Hindlimb muscle (tissue), 1 donor: ENCODE results near the gene CYP1A1. TPM values are rescaled to one million over a fixed set of nuclear protein-coding genes. Genes with fewer than 3 reads are reported as not detected.

Experiments
- DNase-seq: peaks from one replicate; pipeline ENCODE4 v3.0.0-alpha.2; 2013
- polyA plus RNA-seq: library from polyadenylated mRNA; unstranded; fragments of 120-200 nt; gene quantifications from one replicate; pipeline ENCODE4 v1.2.1, GENCODE V29; 2013; ENCODE audit not compliant: insufficient read length

Gene CYP1A1
- polyA plus RNA-seq, 1 donor, result not detected

- DNase-seq, result no peak
These were observed 33.0 kb downstream of the CYP1A1 start for GRCh38 chr15:74692327-74692726.

DNA sequence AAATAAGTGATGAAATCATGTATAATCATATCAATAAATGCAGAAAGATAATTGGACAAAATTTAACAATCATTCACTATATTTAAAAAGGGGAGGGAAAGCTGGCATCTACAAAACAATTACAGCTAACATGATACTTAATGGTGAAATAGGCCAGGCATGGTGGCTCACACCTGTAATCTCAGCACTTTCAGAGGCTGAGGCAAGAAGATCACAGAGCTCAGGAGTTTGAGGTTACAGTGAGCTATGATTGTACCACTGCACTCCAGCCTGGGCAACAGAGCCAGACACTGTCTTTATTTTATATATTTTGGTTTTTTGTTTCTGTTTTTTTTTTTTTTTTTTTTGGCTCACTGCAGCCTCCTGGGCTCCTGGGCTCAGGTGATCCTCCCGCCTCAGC lies 41.6 kb downstream of the CYP1A1 start:
- no peak for DNase-seq

- DNase-seq, result no peak
These were observed 42.4 kb downstream of the CYP1A1 start for GRCh38 chr15:74682954-74683353.

DNA sequence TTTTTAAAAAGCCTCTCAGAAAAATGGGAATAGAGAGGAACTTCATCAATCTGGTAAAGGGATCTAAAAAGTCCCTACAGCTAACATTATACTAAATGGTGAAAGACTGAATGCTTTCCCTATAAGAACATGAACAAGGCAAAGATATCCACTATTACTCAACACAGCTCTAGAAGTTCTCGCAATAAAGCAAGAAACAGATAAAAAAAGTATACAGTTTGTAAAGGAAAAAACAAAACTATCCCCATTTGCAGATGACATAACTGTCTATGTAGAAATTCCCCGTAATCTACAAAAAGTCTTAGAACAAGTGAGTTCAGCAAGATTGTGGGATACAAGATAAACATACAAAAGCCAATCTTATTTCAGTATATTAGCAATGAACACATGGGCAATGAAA lies 44.9 kb downstream of the CYP1A1 start:
- no peak for DNase-seq

DNA sequence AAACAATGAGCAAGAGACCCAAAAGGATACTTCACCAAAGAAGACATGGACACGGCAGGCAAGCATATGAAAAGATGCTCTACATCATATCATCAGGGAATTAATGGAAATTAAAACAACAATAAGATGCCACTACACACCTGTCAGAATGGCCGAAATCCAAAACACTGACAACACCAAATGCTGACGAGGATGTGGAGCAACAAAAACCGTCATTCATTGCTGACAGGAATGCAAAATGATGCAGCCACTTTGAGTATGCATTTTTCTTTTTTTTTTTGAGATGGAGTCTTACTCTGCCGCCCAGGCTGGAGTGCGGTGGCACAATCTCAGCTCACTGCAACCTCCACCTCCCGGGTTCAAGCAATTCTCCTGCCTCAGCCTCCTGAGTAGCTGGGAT lies 48.5 kb downstream of the CYP1A1 start:
- DNase-seq, result no peak

DNA sequence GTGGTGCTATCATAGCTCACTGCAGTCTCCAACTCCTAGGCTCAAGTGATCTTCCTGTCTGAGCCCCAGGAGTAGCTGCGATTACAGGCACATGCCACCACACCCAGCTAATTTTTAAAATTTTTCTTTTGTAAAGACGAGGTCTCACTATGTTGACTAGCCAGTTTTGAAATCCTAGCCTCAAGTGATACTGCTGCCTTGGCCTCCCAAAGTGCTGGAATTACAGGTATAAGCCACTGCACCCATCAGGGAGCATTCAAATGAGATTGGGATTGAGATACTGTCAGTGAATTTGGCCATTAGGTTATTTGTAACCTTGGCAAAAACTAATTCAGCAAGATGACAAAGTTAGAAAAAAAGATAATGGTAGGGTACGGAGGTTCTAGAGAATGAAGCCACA lies 51.2 kb downstream of the CYP1A1 start:
- no peak for DNase-seq

DNA sequence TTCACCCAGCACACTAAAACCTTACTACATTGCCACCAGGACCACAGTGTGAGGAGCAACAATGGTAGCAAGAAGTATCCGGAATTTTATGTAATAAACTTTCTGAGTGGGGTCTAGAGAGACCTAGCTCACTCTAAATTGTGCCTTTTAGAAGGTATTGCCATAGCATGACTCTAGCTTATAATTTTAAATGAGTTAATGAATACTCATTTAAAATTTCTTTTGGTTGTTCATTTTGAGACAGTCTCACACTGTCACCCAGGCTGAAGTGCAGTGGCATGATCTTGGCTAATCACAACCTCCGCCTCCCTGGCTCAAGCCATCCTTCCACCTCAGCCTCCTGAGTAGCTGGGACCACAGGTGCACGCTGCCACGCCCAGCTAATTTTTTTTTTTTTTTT lies 55.7 kb downstream of the CYP1A1 start:
- no peak for DNase-seq

Other genes starting within 250 kb of the CYP1A1 start
- 5.6 TPM for gene ARID3B, start 184.3 kb downstream of the CYP1A1 start, polyA plus RNA-seq
- gene CLK3, start 109.7 kb downstream of the CYP1A1 start, polyA plus RNA-seq, result 52.2 TPM
- 29.3 TPM for gene EDC3, start 29.5 kb downstream of the CYP1A1 start, polyA plus RNA-seq
- gene CYP1A2, start 23.3 kb upstream of the CYP1A1 start, polyA plus RNA-seq, result not detected
- 36.3 TPM for gene CSK, start 56.6 kb upstream of the CYP1A1 start, polyA plus RNA-seq
- gene LMAN1L, start 87.3 kb upstream of the CYP1A1 start, polyA plus RNA-seq, result not detected
- not detected for gene CPLX3, start 101.1 kb upstream of the CYP1A1 start, polyA plus RNA-seq
- gene ULK3, start 117.6 kb upstream of the CYP1A1 start, polyA plus RNA-seq, result 49.3 TPM
- 67.5 TPM for gene SCAMP2, start 147.8 kb upstream of the CYP1A1 start, polyA plus RNA-seq
- gene MPI, start 164.5 kb upstream of the CYP1A1 start, polyA plus RNA-seq, result 63.5 TPM
- gene FAM219B, start 181.3 kb upstream of the CYP1A1 start, polyA plus RNA-seq, result 49.7 TPM
- gene COX5A, start 212.5 kb upstream of the CYP1A1 start, polyA plus RNA-seq, result 243 TPM
- gene RPP25, start 231.2 kb upstream of the CYP1A1 start, polyA plus RNA-seq, result 1.1 TPM